ENCODE measurements around the gene TMEM204.

Gene TMEM204

GRCh38 chr16:1590930-1591705, 57.7 kb downstream of the TMEM204 start:
- no peak for ATAC-seq
- TF ChIP-seq CSRNP3 (CRISPR knock-in tag; IDR thresholded peaks at IDR 0.05) (no peak), CREB5 (CRISPR knock-in tag; IDR thresholded peaks at IDR 0.05; ENCODE audit: low read depth) (no peak), BACH2 (CRISPR knock-in tag; IDR thresholded peaks at IDR 0.05; ENCODE audit: borderline replicate concordance) (no peak), TSHZ2 (CRISPR knock-in tag; IDR thresholded peaks at IDR 0.05) (no peak), CSDC2 (CRISPR knock-in tag; IDR thresholded peaks at IDR 0.05) (no peak), ZNF565 (CRISPR knock-in tag; conservative IDR thresholded peaks at IDR 0.05; ENCODE audit: low read depth) (no peak), ESRRG (CRISPR knock-in tag; IDR thresholded peaks at IDR 0.05) (no peak), GLIS3 (CRISPR knock-in tag; IDR thresholded peaks at IDR 0.05) (no peak), PATZ1 (CRISPR knock-in tag; IDR thresholded peaks at IDR 0.05; ENCODE audit: borderline replicate concordance) (no peak), ZNF8 (CRISPR knock-in tag; IDR thresholded peaks at IDR 0.05) (no peak), ARNTL (CRISPR knock-in tag; IDR thresholded peaks at IDR 0.05; ENCODE audit: borderline replicate concordance, low read depth) (no peak), POU6F1 (CRISPR knock-in tag; IDR thresholded peaks at IDR 0.05; ENCODE audit: borderline replicate concordance, low read depth) (no peak), ISL1 (CRISPR knock-in tag; IDR thresholded peaks at IDR 0.05) (no peak), ZC3H10 (CRISPR knock-in tag; IDR thresholded peaks at IDR 0.05) (no peak), ZNF70 (CRISPR knock-in tag; IDR thresholded peaks at IDR 0.05) (no peak), TCF4 (CRISPR knock-in tag; IDR thresholded peaks at IDR 0.05; ENCODE audit: borderline replicate concordance) (no peak), OSR1 (CRISPR knock-in tag; IDR thresholded peaks at IDR 0.05) (no peak), RARB (CRISPR knock-in tag; IDR thresholded peaks at IDR 0.05) (no peak), ZFP30 (CRISPR knock-in tag; IDR thresholded peaks at IDR 0.05) (no peak)

- no peak for ATAC-seq
- TF ChIP-seq ZNF565 (CRISPR knock-in tag; conservative IDR thresholded peaks at IDR 0.05; ENCODE audit: low read depth) (no peak), ESRRG (CRISPR knock-in tag; IDR thresholded peaks at IDR 0.05) (no peak), BACH2 (CRISPR knock-in tag; IDR thresholded peaks at IDR 0.05; ENCODE audit: borderline replicate concordance) (no peak), RARB (CRISPR knock-in tag; IDR thresholded peaks at IDR 0.05) (no peak), ISL1 (CRISPR knock-in tag; IDR thresholded peaks at IDR 0.05) (no peak), ZNF8 (CRISPR knock-in tag; IDR thresholded peaks at IDR 0.05) (no peak), CSRNP3 (CRISPR knock-in tag; IDR thresholded peaks at IDR 0.05) (no peak), TSHZ2 (CRISPR knock-in tag; IDR thresholded peaks at IDR 0.05) (no peak), GLIS3 (CRISPR knock-in tag; IDR thresholded peaks at IDR 0.05) (no peak), SNAI2 (CRISPR knock-in tag; IDR thresholded peaks at IDR 0.05) (no peak), PATZ1 (CRISPR knock-in tag; IDR thresholded peaks at IDR 0.05; ENCODE audit: borderline replicate concordance) (no peak), OSR1 (CRISPR knock-in tag; IDR thresholded peaks at IDR 0.05) (no peak), ZC3H10 (CRISPR knock-in tag; IDR thresholded peaks at IDR 0.05) (no peak), TCF4 (CRISPR knock-in tag; IDR thresholded peaks at IDR 0.05; ENCODE audit: borderline replicate concordance) (no peak), ZNF70 (CRISPR knock-in tag; IDR thresholded peaks at IDR 0.05) (no peak), TOX (CRISPR knock-in tag; IDR thresholded peaks at IDR 0.05; ENCODE audit: borderline replicate concordance) (no peak)
These were observed 59.0 kb downstream of the TMEM204 start for GRCh38 chr16:1592446-1592845.
